Amniotic stem cell (primary cell): ENCODE measurements around the gene KLF12.

ENCODE experiments used
- DNase-seq: peaks from one replicate; lab custom pipeline; 2025; lab: John Stamatoyannopoulos, UW

The KLF12 gene

DNA sequence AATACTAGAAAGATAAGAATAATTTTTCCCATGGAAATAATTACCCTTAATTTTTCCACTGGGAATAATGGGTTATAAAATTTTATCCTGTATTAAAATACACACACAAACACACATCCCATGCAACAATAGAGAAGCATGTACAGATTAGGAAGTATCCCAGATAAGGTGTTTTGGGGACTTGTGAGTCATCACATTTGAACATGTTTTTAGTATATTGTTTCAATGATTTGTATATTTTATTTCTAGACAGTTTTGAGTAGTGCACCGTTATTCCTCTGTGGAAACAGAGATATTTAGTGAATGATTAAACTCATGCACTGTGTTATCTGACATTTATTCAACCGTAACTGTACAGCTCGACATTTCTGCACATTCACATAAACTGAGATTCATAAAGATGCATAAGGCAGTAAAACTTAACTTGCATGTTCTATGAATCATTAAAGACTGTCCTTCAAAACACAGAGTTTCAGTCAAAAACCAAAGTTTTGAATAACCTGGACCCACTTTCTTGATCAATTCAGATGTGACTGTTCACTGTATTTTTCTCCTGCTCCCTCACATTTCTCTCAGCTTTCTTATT, 30.1 kb downstream of the KLF12 start:
- no peak for DNase-seq

GRCh38 chr13:74103196-74103595, 31.0 kb downstream of the KLF12 start:
- DNase-seq = no peak

GRCh38 chr13:74102691-74103090, 31.5 kb downstream of the KLF12 start:
- DNase-seq = no peak

GRCh38 chr13:74101436-74101835, 32.8 kb downstream of the KLF12 start:
- no peak for DNase-seq

DNA sequence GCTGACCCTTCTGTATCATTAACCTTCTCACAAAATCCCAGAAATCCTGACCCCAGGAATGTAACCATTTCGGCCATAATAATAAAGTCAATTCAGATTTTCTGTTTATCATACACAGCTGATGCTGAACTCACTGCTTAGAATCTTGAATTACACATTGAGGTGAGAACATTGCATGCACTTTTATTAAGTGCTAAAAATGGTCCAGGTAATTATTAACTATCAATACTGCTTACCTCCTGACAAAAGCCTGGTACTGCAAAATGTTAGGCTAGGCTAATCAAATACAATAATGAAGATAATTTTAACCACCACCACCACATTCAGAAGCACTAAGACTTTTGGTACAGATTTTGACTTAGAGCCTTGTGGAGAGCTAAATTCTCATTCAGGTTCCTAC, 36.1 kb downstream of the KLF12 start:
- no peak for DNase-seq

DNA sequence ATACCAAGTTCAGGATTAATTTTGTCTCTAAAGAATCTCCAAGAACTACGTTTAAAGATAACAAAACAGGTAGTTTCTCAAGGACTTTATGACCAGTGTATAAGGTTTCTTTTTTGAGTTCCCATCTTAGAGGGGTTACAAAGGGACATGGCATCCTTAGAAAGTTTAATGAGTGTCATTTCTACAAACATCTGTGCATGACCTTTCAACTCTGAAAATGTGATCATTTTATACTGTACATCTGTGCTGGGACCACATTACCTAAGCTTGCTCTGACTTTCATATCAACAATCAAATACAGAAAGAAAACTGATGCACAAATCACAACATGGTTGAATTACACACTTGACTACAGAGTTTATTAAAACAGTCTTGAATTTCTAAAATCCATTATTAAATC, 37.1 kb downstream of the KLF12 start:
- no peak for DNase-seq

GRCh38 chr13:74093691-74094090, 40.5 kb downstream of the KLF12 start:
- no peak for DNase-seq

- no peak for DNase-seq
Measured at GRCh38 chr13:74092711-74093110, 41.5 kb downstream of the KLF12 start.

GRCh38 chr13:74090869-74091605, 43.2 kb downstream of the KLF12 start:
- DNase-seq = no peak

DNA sequence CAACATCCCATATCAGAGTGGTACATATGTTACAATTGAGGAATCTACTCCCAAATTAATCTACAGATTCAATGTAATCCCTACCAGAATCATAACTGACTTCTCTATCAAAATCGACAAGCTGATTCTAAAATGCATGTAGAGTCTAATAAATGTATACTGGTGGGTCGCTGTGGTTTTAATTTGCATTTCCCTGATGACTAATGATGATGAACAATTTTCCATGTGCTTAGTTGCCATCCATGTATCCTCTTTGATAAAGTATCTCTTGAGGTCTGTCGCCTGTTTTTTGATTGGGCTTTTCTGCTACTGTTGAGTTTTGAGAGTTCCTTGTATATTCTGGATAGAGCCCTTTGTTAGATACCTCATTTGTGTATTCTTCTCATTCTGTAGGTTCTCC, 43.8 kb downstream of the KLF12 start:
- DNase-seq = no peak

DNA sequence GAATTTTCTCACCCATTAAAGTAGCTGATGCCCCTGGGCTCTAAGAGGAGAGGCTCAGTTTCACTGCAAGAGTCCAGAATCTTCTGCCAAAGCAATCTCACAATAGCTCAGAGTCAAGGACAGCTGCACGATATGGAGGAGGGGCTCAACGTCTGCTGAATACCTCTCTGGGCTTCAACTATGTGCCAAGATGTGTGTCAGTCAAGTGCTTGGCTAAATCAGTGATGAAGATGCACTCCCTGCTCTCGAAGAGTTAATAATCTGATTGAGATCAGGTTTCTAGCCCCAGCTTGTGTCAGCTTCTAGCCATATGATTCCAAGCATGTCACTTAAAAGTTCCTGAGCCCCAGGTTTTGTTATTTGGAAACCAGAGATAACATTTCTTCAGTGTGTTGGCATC, 46.8 kb downstream of the KLF12 start:
- no peak for DNase-seq
